SK-N-SH (cell line): Measurements from ENCODE around the gene TLCD5. TPM values are rescaled to one million over a fixed set of nuclear protein-coding genes. Genes with fewer than 3 reads are reported as not detected.

Source experiments
- CTCF ChIA-PET: fragments of 300-600, 350-600 bp; formaldehyde crosslinking; extraction: SDS; loops from one replicate; lab custom pipeline; 2021; lab: Yijun Ruan, JAX
- POLR2A ChIA-PET: fragments of 350-600 bp; sonication (Branson Sonifier 250); formaldehyde crosslinking; extraction: SDS; loops from one replicate; lab custom pipeline; 2020; ENCODE audit warnings: antibody characterized with exemption, inconsistent platforms; lab: Yijun Ruan, JAX
- DNase-seq: peaks from one replicate; pipeline ENCODE4 v3.0.0; 2012
- H2AFZ ChIP-seq: fragments of 200-600 bp; sonication (generic); 2 replicates; pipeline ENCODE4 v1.8.1; 2016; ENCODE audit warnings: antibody characterized with exemption, mild to moderate bottlenecking, low read depth
- H3F3A ChIP-seq: fragments of 200-600 bp; sonication (generic); replicated peaks from 2 replicates; pipeline ENCODE3; 2016; ENCODE audit warnings: antibody characterized with exemption, mild to moderate bottlenecking; ENCODE audit not compliant: insufficient read depth
- H3K27ac ChIP-seq, 2 experiments: fragments of 200-500 bp in 1 of 2; fragments of 200-600 bp in 1 of 2; sonication (Bioruptor generic) in 1 of 2; sonication (generic), shearing (Covaris generic) in 1 of 2; 2 replicates each; pipeline versions ENCODE4 v1.5.1 to v1.6.1; 2014 to 2016; ENCODE audit warnings: low read depth in 2 of 2, inconsistent platforms in 1 of 2, low read length in 1 of 2, mild to moderate bottlenecking in 1 of 2, mixed read lengths in 1 of 2
- H3K27me3 ChIP-seq: fragments of 200-600 bp; sonication (generic), shearing (Covaris generic); 2 replicates; pipeline ENCODE4 v1.6.1; 2016; ENCODE audit warnings: mixed run types; ENCODE audit not compliant: insufficient read depth
- H3K36me3 ChIP-seq, 2 experiments: fragments of 200-500 bp in 1 of 2; fragments of 200-600 bp in 1 of 2; sonication (Bioruptor generic) in 1 of 2; sonication (generic) in 1 of 2; replicated peaks in 1 of 2; 2 replicates each; pipeline versions ENCODE3 to v1.5.1; 2014 to 2016; ENCODE audit warnings: low read length in 1 of 2, mild to moderate bottlenecking in 1 of 2; ENCODE audit not compliant: insufficient read depth in 2 of 2, control insufficient read depth in 1 of 2
- H3K4me1 ChIP-seq, 2 experiments: fragments of 200-500 bp in 1 of 2; fragments of 200-600 bp in 1 of 2; sonication (Bioruptor generic) in 1 of 2; sonication (generic), shearing (Covaris generic) in 1 of 2; 2 replicates each; pipeline versions ENCODE4 v1.5.1 to v1.6.1; 2014 to 2016; ENCODE audit warnings: low read depth in 1 of 2, low read length in 1 of 2, mixed run types in 1 of 2; ENCODE audit not compliant: insufficient read depth in 2 of 2, control insufficient read depth in 1 of 2
- H3K4me2 ChIP-seq: fragments of 200-600 bp; sonication (generic), shearing (Covaris generic); 2 replicates; pipeline ENCODE4 v1.6.1; 2017; ENCODE audit warnings: mixed run types
- H3K4me3 ChIP-seq, 2 experiments: fragments of 200-500 bp in 1 of 2; fragments of 200-600 bp in 1 of 2; sonication (Bioruptor generic) in 1 of 2; sonication (generic), shearing (Covaris generic) in 1 of 2; 2 replicates each; pipeline versions ENCODE4 v1.5.1 to v1.8.1; 2014 to 2016; ENCODE audit warnings: low read depth in 2 of 2, inconsistent platforms in 1 of 2, low read length in 1 of 2, mild to moderate bottlenecking in 1 of 2, mixed read lengths in 1 of 2, moderate library complexity in 1 of 2
- H3K79me2 ChIP-seq: fragments of 200-600 bp; sonication (generic); 2 replicates; pipeline ENCODE4 v1.8.1; 2017; ENCODE audit warnings: mild to moderate bottlenecking; ENCODE audit not compliant: insufficient read depth
- H3K9ac ChIP-seq: fragments of 200-600 bp; sonication (generic); 2 replicates; pipeline ENCODE4 v1.6.1; 2017; ENCODE audit warnings: mixed run types
- H3K9me2 ChIP-seq: fragments of 200-600 bp; sonication (generic); 2 replicates; pipeline ENCODE4 v1.6.1; 2017; ENCODE audit warnings: mixed run types
- H3K9me3 ChIP-seq: fragments of 200-600 bp; sonication (generic); 2 replicates; pipeline ENCODE4 v1.6.1; 2017; ENCODE audit warnings: mixed run types, mild to moderate bottlenecking, moderate library complexity
- H4K20me1 ChIP-seq: fragments of 200-600 bp; sonication (generic); 2 replicates; pipeline ENCODE4 v1.6.1; 2017; ENCODE audit warnings: mild to moderate bottlenecking, mixed run types; ENCODE audit not compliant: insufficient read depth
- CTCF ChIP-seq: fragments of 200-600 bp; sonication (generic); IDR thresholded peaks from 2 replicates; pipeline ENCODE4 v1.6.1; 2017; ENCODE audit warnings: antibody characterized with exemption, mild to moderate bottlenecking, moderate library complexity
- EP300 ChIP-seq, 2 experiments: IDR thresholded peaks; 2 replicates each; pipeline versions ENCODE4 v1.4.0 to v1.6.1; 2012; ENCODE audit warnings: borderline replicate concordance in 1 of 2, low read depth in 1 of 2, low read length in 1 of 2
- FOXJ3 ChIP-seq: sonication (generic); formaldehyde crosslinking; IDR thresholded peaks from 2 replicates; pipeline ENCODE4 v1.5.1; 2020; ENCODE audit warnings: mild to moderate bottlenecking, missing genetic modification reagents
- FOXM1 ChIP-seq: IDR thresholded peaks from 2 replicates; pipeline ENCODE4 v1.4.0; 2012; ENCODE audit warnings: low read depth, mild to moderate bottlenecking
- GABPA ChIP-seq: IDR thresholded peaks from 2 replicates; pipeline ENCODE4 v1.4.0; 2012; ENCODE audit warnings: low read depth, mild to moderate bottlenecking
- JUND ChIP-seq: IDR thresholded peaks from 2 replicates; pipeline ENCODE4 v1.4.0; 2012
- MAX ChIP-seq: IDR thresholded peaks from 2 replicates; pipeline ENCODE4 v1.4.0; 2012; ENCODE audit warnings: low read depth
- MEF2A ChIP-seq: IDR thresholded peaks from 2 replicates; pipeline ENCODE4 v1.4.0; 2012; ENCODE audit warnings: low read depth, borderline replicate concordance
- NRF1 ChIP-seq: IDR thresholded peaks from 2 replicates; pipeline ENCODE4 v1.6.1; 2012; ENCODE audit warnings: low read depth, mild to moderate bottlenecking, low read length
- PBX3 ChIP-seq: IDR thresholded peaks from 2 replicates; pipeline ENCODE4; 2012
- POLR2AphosphoS5 ChIP-seq: IDR thresholded peaks from 2 replicates; pipeline ENCODE4 v1.6.1; 2012; ENCODE audit warnings: low read depth, low read length
- REST ChIP-seq: IDR thresholded peaks from 2 replicates; pipeline ENCODE4 v1.6.1; 2012; ENCODE audit warnings: mild to moderate bottlenecking, low read depth, low read length, moderate library complexity
- RFX5 ChIP-seq: IDR thresholded peaks from 2 replicates; pipeline ENCODE4 v1.6.1; 2012; ENCODE audit warnings: mild to moderate bottlenecking, improper control_type of control experiment, low read length
- SIN3A ChIP-seq: IDR thresholded peaks from 2 replicates; pipeline ENCODE4 v1.6.1; 2012; ENCODE audit warnings: low read depth, mild to moderate bottlenecking, low read length, moderate library complexity, borderline replicate concordance
- TAF1 ChIP-seq: IDR thresholded peaks from 2 replicates; pipeline ENCODE4 v1.6.1; 2012; ENCODE audit warnings: low read depth, mild to moderate bottlenecking, low read length, moderate library complexity, borderline replicate concordance
- TCF12 ChIP-seq: IDR thresholded peaks from 2 replicates; pipeline ENCODE4 v1.4.0; 2012
- TEAD4 ChIP-seq: IDR thresholded peaks from 2 replicates; pipeline ENCODE4 v1.4.0; 2012; ENCODE audit warnings: mild to moderate bottlenecking, borderline replicate concordance; ENCODE audit not compliant: insufficient read depth
- YY1 ChIP-seq: IDR thresholded peaks from 2 replicates; pipeline ENCODE4 v1.4.0; 2012; ENCODE audit warnings: low read depth, mild to moderate bottlenecking
- ZBTB33 ChIP-seq: IDR thresholded peaks from 2 replicates; pipeline ENCODE4 v1.4.0; 2012; ENCODE audit warnings: low read depth, borderline replicate concordance
- WGBS: methylation state at CpG from one replicate; pipeline ENCODE4 v1.1.6; 2017; ENCODE audit warnings: low lambda C conversion rate; 5-methylcytosine and 5-hydroxymethylcytosine counted together
- polyA plus RNA-seq, 3 experiments: library from polyadenylated mRNA; depleted of rRNA; stranded (reverse); fragments of >200 nt; gene quantifications; 2 replicates each; pipeline ENCODE4 v1.2.3, GENCODE V29; 2012

Gene TLCD5
- polyA plus RNA-seq, 1 of the 3 experiments (the other 2 are of a cell fraction): 12.7 TPM

- TF ChIP-seq ZBTB33 (no peak), TCF12 (no peak), SIN3A (no peak)
Observed at GRCh38 chr11:120333801-120334200, 8.7 kb downstream of the TLCD5 start (continued).

- CTCF ChIA-PET: interaction anchor here (0.5 to 3.6 kb wide), 33 partner anchors 8 to 860 kb away, joined by 3 to 29 read pairs (median 5); partner anchors contain the start of genes GRIK4 and TLCD5
- 9% methylated on average over 1 of the region's 1 CpG for WGBS
- H3K4me2 ChIP-seq: no peak overlapping the region
- TF ChIP-seq FOXM1 (no peak), EP300 (IDR thresholded peaks at IDR 0.05; ENCODE audit: borderline replicate concordance in 1 of 2, low read depth in 1 of 2, low read length in 1 of 2) (no peak), REST (no peak), TEAD4 (no peak), MEF2A (no peak), CTCF (no peak), GABPA (no peak), RFX5 (no peak), ZBTB33 (no peak), JUND (no peak), POLR2AphosphoS5 (no peak), FOXJ3 (CRISPR knock-in tag) (no peak), TAF1 (no peak), MAX (no peak), SIN3A (no peak), PBX3 (no peak), NRF1 (no peak), YY1 (no peak)
Observed at GRCh38 chr11:120334332-120334731, 9.2 kb downstream of the TLCD5 start.

More at GRCh38 chr11:120334332-120334731, 9.2 kb downstream of the TLCD5 start:
- Histone ChIP-seq H3K9me2 (no peaks in the 10 kb centered on the region), H3K27ac (peak overlapping the region in 1 of 2 experiments; percentile 95; a peak in 2 of 4 replicates), H3K4me3 (no peak overlapping the region), H3K4me1 (peaks cover 4 to 41% of the 10 kb centered on the region in 2 experiments), H3K36me3 (peaks cover 3 to 11% of the 10 kb centered on the region in 2 experiments), H2AFZ (no peak overlapping the region), H3K9ac (no peak overlapping the region), H3K9me3 (no peaks in the 10 kb centered on the region), H3K79me2 (peaks cover 44% of the 10 kb centered on the region), H4K20me1 (peaks cover 24% of the 10 kb centered on the region), H3F3A (peaks cover 57% of the 10 kb centered on the region), H3K27me3 (no peaks in the 10 kb centered on the region)
- DNase-seq: no peak
- POLR2A ChIA-PET: interaction anchor here (1.4 kb wide), 1 partner anchor 154 kb away, joined by 4 read pairs; no protein-coding TSS in a partner anchor
